Activated CD4-positive, alpha-beta T cell treated with anti-CD3 and anti-CD28 coated beads for 4 hours (primary cell): ENCODE results near the gene STON2.
"Not testable (repeated sequence)": the region's sequence is repeated elsewhere in the genome, so short reads cannot be mapped to it uniquely, and the experiment has no call there.

Experiments used
- DNase-seq, 2 donors: peaks; one replicate each; pipeline ENCODE4 v3.0.0-alpha.2; 2020

STON2 gene

DNA sequence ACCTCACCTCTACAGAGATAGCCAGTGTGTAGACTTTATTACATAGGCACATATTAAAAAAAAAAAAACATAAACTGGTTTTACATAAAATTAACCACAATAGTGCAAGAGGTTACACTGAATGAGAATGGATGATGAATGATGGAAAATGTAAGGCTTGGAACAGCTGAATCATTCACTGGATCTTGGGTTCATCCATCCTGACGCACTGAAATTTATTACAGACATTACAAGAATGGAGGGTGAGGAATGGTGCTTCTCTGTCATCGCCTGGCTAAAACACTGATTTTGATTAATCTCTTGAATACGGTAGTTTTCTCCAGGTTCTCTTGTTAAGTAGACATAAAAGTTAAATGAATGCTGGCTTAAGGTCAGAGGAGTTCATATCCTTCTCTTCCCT lies 139.4 kb downstream of the STON2 start:
- DNase-seq: no peak

- no peak for DNase-seq
Observed at GRCh38 chr14:81256289-81256960, 143.7 kb downstream of the STON2 start.

GRCh38 chr14:81252278-81252677 lies 147.8 kb downstream of the STON2 start:
- no peak for DNase-seq

GRCh38 chr14:81247271-81247766 lies 152.8 kb downstream of the STON2 start:
- no peak for DNase-seq

GRCh38 chr14:81246461-81247270 lies 153.5 kb downstream of the STON2 start:
- DNase-seq: no peak

DNA sequence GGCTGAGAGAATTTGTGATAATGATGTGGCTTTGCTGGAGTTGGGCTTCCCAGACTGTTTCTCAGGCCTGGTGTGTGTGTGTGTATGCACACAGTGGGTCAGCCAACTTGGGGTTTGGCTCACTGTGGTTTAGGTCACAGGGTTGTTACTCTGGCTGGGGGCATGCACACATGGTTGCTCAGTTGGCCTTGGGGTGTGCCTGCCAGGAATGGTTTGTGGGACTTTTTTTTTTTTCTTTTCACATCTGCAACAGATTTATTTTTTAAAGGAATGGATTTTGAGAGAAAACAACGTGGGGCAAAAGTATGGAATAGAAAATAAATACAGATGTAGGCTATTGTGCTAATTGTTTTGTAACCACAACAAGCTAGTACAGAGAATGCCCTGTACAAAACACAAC lies 154.4 kb downstream of the STON2 start:
- DNase-seq: no peak

DNA sequence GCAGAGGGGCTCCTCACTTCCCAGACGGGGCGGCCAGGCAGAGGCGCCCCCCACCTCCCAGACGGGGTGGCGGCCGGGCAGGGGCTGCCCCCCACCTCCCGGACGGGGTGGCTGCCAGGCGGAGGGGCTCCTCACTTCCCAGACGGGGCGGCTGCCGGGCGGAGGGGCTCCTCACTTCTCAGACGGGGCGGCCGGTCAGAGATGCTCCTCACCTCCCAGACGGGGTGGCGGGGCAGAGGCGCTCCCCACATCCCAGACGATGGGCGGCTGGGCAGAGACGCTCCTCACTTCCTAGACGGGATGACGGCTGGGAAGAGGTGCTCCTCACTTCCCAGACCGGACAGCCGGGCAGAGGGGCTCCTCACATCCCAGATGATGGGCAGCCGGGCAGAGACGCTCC lies 155.7 kb downstream of the STON2 start:
- not testable (repeated sequence) for DNase-seq

DNA sequence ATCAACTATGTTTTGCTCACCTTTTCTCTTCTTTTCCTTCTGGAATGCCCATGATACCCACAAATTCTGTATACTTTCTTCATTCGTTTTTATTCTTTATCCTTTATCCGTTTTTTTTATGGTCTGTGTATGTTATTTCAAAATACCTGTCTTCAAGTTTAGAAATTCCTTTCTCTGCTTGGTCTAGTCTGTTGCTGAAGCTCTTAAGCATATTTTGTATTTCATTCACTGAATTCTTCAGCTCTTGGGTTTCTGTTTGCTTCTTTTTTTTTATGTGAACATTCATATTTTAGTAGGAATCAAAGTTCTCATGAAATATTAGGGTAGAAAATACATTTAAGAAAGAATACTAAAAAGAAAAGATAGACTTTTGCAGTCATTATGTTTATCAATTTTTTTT lies 156.6 kb downstream of the STON2 start:
- no peak for DNase-seq

GRCh38 chr14:81236849-81237248 lies 163.3 kb downstream of the STON2 start:
- DNase-seq: not testable (repeated sequence)

DNA sequence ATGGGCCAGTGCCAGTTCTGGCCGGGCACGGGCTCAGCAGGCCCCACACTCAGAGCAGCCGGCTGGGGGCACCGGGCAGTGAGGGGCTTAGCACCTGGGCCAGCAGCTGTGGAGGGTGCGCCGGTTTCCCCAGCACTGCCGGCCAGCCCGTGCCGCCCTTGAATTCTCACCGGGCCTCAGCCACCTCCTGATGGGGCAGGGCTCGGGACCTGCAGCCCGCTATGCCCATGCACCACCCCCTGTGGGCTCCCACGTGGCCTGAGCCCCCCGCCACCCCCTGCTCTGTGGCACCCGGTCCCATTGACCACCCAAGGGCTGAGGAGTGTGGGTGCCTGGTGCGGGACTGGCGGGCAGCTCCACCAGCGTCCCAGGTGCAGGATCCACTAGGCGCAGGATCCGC lies 164.0 kb downstream of the STON2 start:
- no peak for DNase-seq

DNA sequence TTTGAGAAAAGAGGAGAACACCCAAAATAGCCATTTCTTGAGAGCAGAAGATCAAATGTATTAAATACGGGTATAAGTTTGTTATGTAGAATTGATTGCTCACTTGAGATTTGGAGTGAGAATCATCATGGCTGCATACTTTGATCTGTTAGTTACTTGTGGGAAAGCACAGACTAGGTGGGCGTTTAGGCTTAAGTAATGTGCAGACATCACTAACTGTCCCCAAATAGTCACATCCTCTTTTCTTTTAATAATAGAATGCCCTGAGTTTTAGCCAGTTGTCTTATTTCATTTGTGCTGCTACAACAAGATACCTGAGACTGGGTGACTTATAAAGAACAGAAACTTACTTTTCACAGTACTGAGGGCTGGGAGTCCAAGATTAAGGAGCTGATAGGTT lies 165.0 kb downstream of the STON2 start:
- DNase-seq: no peak

- DNase-seq: no peak
Observed at GRCh38 chr14:81234278-81234677, 165.8 kb downstream of the STON2 start.

- no peak for DNase-seq
Observed at GRCh38 chr14:81233615-81234014, 166.5 kb downstream of the STON2 start.

GRCh38 chr14:81231540-81231939 lies 168.6 kb downstream of the STON2 start:
- DNase-seq: no peak

DNA sequence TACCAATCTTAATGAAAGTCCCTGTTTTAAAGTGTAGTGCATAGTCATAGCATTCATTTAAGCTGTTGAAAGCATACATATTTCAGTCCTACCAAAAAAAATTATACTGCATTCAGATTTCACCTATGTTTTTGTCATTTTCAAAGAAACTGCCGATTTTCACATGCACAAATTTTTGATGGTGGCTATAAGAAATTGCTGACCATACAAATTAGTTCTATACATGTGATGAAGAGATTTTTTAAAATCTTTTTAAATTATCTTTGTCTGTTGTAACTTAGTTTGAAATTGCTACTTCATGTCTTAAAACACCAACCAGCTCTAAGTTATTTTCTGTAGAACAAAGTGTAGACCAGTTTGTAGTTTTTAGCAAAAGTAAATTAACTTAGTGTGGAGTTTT lies 175.9 kb downstream of the STON2 start:
- no peak for DNase-seq

DNA sequence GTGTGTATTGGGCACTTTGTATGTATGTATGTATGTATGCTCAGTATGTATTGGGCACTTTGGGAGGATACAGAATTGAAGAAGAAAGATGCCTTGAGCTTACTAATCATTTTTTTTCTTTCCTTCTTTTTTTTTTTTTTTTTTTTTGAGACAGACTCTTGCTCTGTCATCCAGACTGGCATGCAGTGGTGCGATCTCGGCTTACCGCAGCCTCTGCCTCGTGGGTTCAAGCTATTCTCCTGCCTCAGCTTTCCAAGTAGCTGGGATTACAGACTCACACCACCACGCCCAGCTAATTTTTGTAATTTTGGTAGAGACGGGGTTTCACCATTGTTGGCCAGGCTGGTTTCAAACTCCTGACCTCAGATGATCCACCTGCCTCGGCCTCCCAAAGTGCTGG lies 176.3 kb downstream of the STON2 start:
- DNase-seq: not testable (repeated sequence)

GRCh38 chr14:81222691-81223090 lies 177.4 kb downstream of the STON2 start:
- no peak for DNase-seq

- DNase-seq: no peak
Observed at GRCh38 chr14:81222126-81222525, 178.0 kb downstream of the STON2 start.

- DNase-seq: no peak
Observed at GRCh38 chr14:81221579-81222102, 178.5 kb downstream of the STON2 start.

DNA sequence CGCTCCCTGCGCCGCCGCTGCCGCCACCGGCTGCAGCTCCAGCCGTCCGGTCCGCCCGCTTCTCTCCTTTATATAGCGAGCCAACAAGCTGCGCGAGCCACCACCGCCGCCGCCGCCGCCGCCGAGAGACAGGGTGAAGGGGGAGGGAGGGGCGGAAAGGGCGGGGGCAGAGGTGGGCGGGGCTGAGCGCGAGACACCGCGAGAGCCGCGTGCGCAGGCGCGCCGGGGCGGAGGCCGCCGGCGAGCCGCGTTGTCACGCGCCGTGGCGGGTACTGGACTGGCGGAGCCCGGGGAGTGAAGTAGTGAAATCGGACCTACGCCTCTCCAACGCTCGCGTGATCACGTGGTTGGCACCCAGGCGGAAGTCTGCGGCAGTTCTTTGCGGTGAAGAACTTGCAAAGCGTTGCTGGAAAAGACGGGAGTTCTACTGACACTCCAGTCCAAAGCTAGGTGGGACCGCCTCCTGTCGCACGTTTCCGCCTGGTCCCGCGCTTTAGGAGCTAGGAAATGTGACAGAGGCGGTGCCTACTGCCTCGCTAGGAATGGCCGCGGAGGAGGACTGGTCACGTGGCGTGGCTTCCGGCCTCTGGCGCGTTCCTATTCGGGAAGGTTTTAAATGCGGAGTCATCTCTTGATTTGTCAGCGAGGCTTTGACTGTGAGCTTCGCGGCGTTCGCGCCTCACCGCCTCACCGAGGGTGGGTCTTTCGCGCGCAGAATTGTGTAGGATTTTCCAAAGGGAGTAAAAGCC lies 179.1 kb downstream of the STON2 start, which contains the start of gene GTF2A1:
TSS of gene GTF2A1 (minus strand) at position 130 of the 749 bp plus-strand sequence. CDS start 441 bp downstream, outside the sequence.
- peak; percentile 91 to 94 for DNase-seq

GRCh38 chr14:81220580-81220829 lies 179.6 kb downstream of the STON2 start:
- no peak for DNase-seq

GRCh38 chr14:81219759-81220579 lies 180.2 kb downstream of the STON2 start:
- DNase-seq: peak; percentile 27 to 38
